NCI-H526 treated with DMSO at 0.1 percent for 48 hours (cell line): ENCODE data around the gene EFHC1.
A peak's percentile ranks its signal among the peaks of the same experiment; 100 is the strongest.
"Not testable (repeated sequence)": the region's sequence is repeated elsewhere in the genome, so short reads cannot be mapped to it uniquely, and the experiment has no call there.

ENCODE experiments used
- DNase-seq: peaks from one replicate; lab custom pipeline; 2025; lab: John Stamatoyannopoulos, UW

Gene EFHC1

GRCh38 chr6:52399511-52400312 is 20.4 kb upstream of the EFHC1 start:
- peak; percentile 14 for DNase-seq

- no peak for DNase-seq
Observed at GRCh38 chr6:52400313-52401041, 19.7 kb upstream of the EFHC1 start.

GRCh38 chr6:52403086-52403485 is 17.1 kb upstream of the EFHC1 start:
- no peak for DNase-seq

GRCh38 chr6:52403627-52404026 is 16.5 kb upstream of the EFHC1 start:
- no peak for DNase-seq

GRCh38 chr6:52405243-52405642 is 14.9 kb upstream of the EFHC1 start:
- DNase-seq = no peak

- peak; percentile 41 for DNase-seq
Observed at GRCh38 chr6:52407467-52407866, 12.7 kb upstream of the EFHC1 start.

GRCh38 chr6:52409499-52409898 is 10.6 kb upstream of the EFHC1 start:
- DNase-seq = no peak

- no peak for DNase-seq
Observed at GRCh38 chr6:52410979-52411378, 9.2 kb upstream of the EFHC1 start.

GRCh38 chr6:52411911-52412310 is 8.2 kb upstream of the EFHC1 start:
- no peak for DNase-seq

- no peak for DNase-seq
Observed at GRCh38 chr6:52415333-52415732, 4.8 kb upstream of the EFHC1 start.

- no peak for DNase-seq
Observed at GRCh38 chr6:52415917-52416628, 4.1 kb upstream of the EFHC1 start.

- peak; percentile 59 for DNase-seq
Observed at GRCh38 chr6:52416629-52417151, 3.5 kb upstream of the EFHC1 start.

GRCh38 chr6:52417675-52418111 is 2.4 kb upstream of the EFHC1 start:
- no peak for DNase-seq

- no peak for DNase-seq
Observed at GRCh38 chr6:52418606-52419005, 1.5 kb upstream of the EFHC1 start.

GRCh38 chr6:52420668-52421358 is 671 bp downstream of the EFHC1 start:
- peak; percentile 46 for DNase-seq

GRCh38 chr6:52422156-52422555 is 2.0 kb downstream of the EFHC1 start:
- DNase-seq = no peak

- no peak for DNase-seq
Observed at GRCh38 chr6:52423448-52423847, 3.3 kb downstream of the EFHC1 start.

- DNase-seq = no peak
Observed at GRCh38 chr6:52423971-52424381, 3.8 kb downstream of the EFHC1 start.

- DNase-seq = no peak
Observed at GRCh38 chr6:52424513-52424912, 4.4 kb downstream of the EFHC1 start.

GRCh38 chr6:52426667-52427066 is 6.5 kb downstream of the EFHC1 start:
- DNase-seq = no peak

GRCh38 chr6:52433294-52433693 is 13.2 kb downstream of the EFHC1 start:
- DNase-seq = not testable (repeated sequence)

GRCh38 chr6:52435345-52435744 is 15.2 kb downstream of the EFHC1 start:
- DNase-seq = no peak
